Measurements from ENCODE around the gene DCAF5.
A peak's percentile ranks its signal among the peaks of the same experiment; 100 is the strongest.
"Not testable (repeated sequence)": the region's sequence is repeated elsewhere in the genome, so short reads cannot be mapped to it uniquely, and the experiment has no call there.

The DCAF5 gene

DNA sequence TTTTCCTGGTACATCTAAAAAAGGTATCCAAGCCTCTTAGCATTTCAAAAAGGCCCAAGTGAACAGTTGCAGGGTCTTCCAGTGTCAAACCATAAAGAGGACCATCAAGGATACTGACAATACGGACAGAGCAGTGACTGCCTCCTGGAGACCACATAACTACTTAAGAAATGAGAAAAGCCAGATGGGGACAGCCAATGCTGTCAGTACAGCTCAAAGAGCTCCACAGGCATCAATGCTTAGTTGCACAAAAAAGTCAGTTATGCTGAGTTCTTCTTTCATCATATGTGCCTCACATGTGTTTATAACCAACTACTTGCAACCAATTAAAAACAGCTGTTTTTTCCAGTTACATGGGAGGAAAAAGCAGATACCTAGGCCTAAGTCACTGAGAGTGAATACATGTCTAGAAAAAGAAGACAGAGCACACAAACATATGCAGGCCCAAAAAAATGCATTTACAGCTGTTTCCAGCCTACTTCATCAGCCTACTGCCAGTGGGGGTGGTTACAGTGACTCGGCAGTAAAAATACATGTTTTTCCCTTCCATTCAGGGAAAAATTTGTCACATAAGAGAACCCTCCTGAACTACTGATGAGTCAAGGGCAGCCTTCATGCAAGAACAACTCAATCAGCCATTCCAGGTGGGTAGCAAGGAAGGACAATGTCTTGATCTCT lies 84.0 kb downstream of the DCAF5 start:
- no peaks in the 10 kb centered on the region for H3K9me3 ChIP-seq
- H3K36me3 ChIP-seq: no peaks in the 10 kb centered on the region
- peaks cover 77 to 83% of the 10 kb centered on the region in 2 experiments for H3K4me1 ChIP-seq (ENCODE audit: control insufficient read depth in 1 of 2, insufficient read depth in 1 of 2, low read depth in 1 of 2, low read length in 1 of 2)
- no peak overlapping the region for H3K4me3 ChIP-seq (ENCODE audit: low read depth in 1 of 2, low read length in 1 of 2)
- TF ChIP-seq, protein P1, sequence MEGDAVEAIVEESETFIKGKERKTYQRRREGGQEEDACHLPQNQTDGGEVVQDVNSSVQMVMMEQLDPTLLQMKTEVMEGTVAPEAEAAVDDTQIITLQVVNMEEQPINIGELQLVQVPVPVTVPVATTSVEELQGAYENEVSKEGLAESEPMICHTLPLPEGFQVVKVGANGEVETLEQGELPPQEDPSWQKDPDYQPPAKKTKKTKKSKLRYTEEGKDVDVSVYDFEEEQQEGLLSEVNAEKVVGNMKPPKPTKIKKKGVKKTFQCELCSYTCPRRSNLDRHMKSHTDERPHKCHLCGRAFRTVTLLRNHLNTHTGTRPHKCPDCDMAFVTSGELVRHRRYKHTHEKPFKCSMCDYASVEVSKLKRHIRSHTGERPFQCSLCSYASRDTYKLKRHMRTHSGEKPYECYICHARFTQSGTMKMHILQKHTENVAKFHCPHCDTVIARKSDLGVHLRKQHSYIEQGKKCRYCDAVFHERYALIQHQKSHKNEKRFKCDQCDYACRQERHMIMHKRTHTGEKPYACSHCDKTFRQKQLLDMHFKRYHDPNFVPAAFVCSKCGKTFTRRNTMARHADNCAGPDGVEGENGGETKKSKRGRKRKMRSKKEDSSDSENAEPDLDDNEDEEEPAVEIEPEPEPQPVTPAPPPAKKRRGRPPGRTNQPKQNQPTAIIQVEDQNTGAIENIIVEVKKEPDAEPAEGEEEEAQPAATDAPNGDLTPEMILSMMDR (IDR thresholded peaks at IDR 0.05): no peak
- H3K27me3 ChIP-seq: no peaks in the 10 kb centered on the region
- peak overlapping the region; percentile 67 for H3K27ac ChIP-seq

DNA sequence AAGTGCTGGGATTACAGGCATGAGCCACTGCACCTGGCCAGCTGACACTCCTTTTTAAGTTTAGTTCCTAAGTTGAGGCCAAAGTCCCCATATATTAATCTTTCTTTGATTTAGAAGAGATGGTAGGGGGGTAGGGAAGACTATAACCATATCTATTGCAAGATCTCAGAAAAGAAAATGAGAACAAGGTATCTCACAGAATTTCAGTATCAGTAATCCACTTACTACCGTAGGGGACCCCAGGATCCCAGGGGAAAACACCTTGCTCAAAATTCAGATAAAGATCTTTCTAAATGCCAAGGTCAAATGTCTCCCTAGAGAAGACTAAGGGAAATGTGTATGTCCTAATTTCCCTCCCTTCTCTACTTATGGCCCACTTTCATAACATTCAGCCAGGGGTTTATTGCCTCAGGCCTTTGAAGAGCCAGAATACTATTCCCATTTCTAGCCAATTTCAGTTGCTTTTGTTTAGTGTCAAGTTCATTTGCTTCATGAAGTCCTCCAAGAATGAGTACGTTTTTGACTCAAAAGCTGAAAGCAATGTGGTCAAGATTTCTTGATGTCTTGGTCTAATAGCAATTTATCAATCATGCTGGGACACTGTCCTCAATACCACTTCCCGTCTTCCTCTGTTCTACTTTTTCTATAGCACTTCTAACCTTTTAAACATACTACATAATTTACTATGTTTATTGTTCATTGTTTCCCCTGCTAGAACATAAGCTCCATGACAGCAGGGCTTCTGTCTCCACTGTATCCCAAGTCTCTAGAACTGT lies 86.3 kb downstream of the DCAF5 start:
- Histone ChIP-seq H3K4me1 (ENCODE audit: control insufficient read depth in 1 of 2, insufficient read depth in 1 of 2, low read depth in 1 of 2, low read length in 1 of 2) (peaks cover 54 to 60% of the 10 kb centered on the region in 2 experiments), H3K4me3 (ENCODE audit: low read depth in 1 of 2, low read length in 1 of 2) (no peak overlapping the region), H3K27me3 (no peaks in the 10 kb centered on the region), H3K27ac (peak overlapping the region; percentile 73), H3K36me3 (peaks cover 2% of the 10 kb centered on the region), H3K9me3 (no peaks in the 10 kb centered on the region)
- TF ChIP-seq, protein P1 (IDR thresholded peaks at IDR 0.05): no peak

DNA sequence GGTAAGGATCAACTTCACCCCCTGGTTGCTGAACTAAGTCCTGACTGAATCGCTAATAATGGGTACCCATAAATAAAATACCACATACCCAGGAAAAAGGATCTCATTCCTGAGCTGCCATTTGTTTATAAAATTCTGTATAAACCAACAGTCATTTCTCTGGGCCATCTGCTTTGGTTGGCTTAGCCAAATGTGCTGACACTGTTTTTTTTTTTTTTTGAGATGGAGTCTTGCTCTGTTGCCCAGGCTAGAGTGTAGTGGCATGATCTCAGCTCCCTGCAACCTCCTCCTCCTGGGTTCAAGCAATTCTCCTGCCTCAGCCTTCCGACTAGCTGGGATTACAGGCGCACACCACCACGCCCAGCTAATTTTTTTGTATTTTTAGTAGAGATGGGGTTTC lies 87.0 kb downstream of the DCAF5 start:
- not testable (repeated sequence) for H3K9me3 ChIP-seq; H3K4me3 ChIP-seq (ENCODE audit: low read depth in 1 of 2, low read length in 1 of 2); H3K27me3 ChIP-seq; H3K36me3 ChIP-seq
- H3K27ac ChIP-seq: peak overlapping the region; percentile 73
- peaks cover 49 to 53% of the 10 kb centered on the region in 2 experiments for H3K4me1 ChIP-seq (ENCODE audit: control insufficient read depth in 1 of 2, insufficient read depth in 1 of 2, low read depth in 1 of 2, low read length in 1 of 2)

DNA sequence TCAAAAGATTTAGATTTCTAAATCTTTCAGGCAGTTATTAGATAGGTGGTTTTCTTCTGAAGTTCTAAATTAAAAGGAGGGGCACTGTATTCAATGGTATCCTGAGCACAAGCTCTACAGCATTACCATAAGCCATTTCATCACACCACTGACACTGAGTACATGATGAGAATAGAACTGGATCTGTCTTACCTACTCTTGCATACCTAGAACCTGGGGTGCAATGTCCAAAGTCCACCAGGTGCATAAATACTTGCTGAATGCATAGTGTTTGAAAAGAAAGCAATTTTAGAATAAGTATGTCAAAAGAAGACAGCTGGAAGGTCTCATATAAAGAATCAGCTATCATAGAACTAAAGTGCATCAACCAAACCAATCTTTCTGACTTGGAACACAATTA lies 88.3 kb downstream of the DCAF5 start:
- H3K27me3 ChIP-seq: no peaks in the 10 kb centered on the region
- H3K27ac ChIP-seq: no peak overlapping the region
- H3K4me1 ChIP-seq (ENCODE audit: control insufficient read depth in 1 of 2, insufficient read depth in 1 of 2, low read depth in 1 of 2, low read length in 1 of 2): peaks cover 47 to 52% of the 10 kb centered on the region in 2 experiments
- TF ChIP-seq, protein P1 (IDR thresholded peaks at IDR 0.05): no peak
- no peaks in the 10 kb centered on the region for H3K9me3 ChIP-seq
- peaks cover 7% of the 10 kb centered on the region for H3K36me3 ChIP-seq
- H3K4me3 ChIP-seq (ENCODE audit: low read depth in 1 of 2, low read length in 1 of 2): no peak overlapping the region

DNA sequence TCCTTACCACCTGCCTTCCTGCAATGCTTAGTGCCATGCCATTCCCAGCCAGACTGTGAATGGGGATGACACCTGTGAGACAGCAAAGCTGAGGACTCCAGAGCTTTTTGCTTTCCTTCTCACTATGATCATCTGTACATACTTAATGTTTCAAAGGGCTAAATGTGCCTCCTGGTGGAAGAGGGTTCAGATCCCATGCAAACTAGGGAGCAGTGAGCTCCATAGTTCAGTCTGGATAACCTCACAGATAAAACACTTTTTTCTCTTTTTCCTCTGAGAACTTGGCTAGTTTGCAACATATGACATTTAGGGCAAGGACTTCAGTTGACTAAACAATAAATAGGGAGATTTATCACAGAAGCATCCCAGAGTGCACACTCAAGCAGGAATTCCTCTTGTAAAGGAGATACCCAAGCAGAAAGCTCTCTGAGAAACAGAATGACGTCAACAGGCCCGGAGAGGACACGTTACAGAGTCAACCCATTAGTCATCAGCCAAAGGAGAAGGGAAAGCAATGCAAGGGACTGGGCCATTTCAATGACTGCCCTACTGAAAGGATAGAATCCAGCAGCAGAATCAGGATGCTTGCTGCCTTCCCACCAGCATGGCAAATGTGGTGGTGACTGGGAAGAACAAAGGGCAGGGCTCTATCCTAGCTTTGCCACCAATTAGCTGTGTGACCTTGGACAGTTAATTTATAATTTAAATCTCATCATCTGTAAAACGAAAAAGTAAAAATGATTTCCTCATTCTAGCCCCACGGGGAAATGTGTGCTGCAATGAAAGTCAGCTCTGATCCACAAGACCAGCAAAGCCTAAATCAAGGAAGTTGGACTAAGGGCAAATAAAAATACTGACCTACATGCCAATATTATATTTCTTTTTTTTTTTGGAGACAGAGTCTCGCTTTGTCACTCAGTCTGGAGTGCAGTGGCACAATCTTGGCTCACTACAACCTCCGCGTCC lies 93.0 kb downstream of the DCAF5 start:
- Histone ChIP-seq H3K9me3 (no peaks in the 10 kb centered on the region), H3K36me3 (peaks cover 12% of the 10 kb centered on the region), H3K27ac (peak overlapping the region; percentile 47), H3K4me3 (ENCODE audit: low read depth in 1 of 2, low read length in 1 of 2) (no peak overlapping the region), H3K4me1 (ENCODE audit: control insufficient read depth in 1 of 2, insufficient read depth in 1 of 2, low read depth in 1 of 2, low read length in 1 of 2) (peaks cover 44 to 49% of the 10 kb centered on the region in 2 experiments), H3K27me3 (no peaks in the 10 kb centered on the region)
- TF ChIP-seq, protein P1 (IDR thresholded peaks at IDR 0.05): no peak

All from neutrophil (primary cell).